Esophagus muscularis mucosa (tissue), 4 donors: ENCODE measurements around the gene FFAR1.

Experiments used
- EP300 ChIP-seq: sonication (generic); formaldehyde crosslinking; IDR thresholded peaks from one replicate; pipeline ENCODE4 v1.6.1; 2017; ENCODE audit warnings: antibody characterized with exemption
- POLR2A ChIP-seq: fragments of 450-650 bp; IDR thresholded peaks from one replicate; pipeline ENCODE4 v1.6.1; 2017; ENCODE audit warnings: antibody characterized with exemption, moderate library complexity, mild to moderate bottlenecking, low read depth
- POLR2AphosphoS5 ChIP-seq, 2 donors: sonication (generic); formaldehyde crosslinking; IDR thresholded peaks; one replicate each; pipeline ENCODE4 v1.6.1; 2017; ENCODE audit warnings: antibody characterized with exemption in 2 of 2
- TF ChIP-seq, protein P1 (sequence below), 3 experiments: fragments of 200-600 bp in 2 of 3; fragments of 450-650 bp in 1 of 3; sonication (generic) in 2 of 3; IDR thresholded peaks; one replicate each; pipeline ENCODE4 v1.5.1; 2017 to 2019; ENCODE audit warnings: antibody characterized with exemption in 3 of 3, mild to moderate bottlenecking in 2 of 3, moderate library complexity in 1 of 3

DNA sequence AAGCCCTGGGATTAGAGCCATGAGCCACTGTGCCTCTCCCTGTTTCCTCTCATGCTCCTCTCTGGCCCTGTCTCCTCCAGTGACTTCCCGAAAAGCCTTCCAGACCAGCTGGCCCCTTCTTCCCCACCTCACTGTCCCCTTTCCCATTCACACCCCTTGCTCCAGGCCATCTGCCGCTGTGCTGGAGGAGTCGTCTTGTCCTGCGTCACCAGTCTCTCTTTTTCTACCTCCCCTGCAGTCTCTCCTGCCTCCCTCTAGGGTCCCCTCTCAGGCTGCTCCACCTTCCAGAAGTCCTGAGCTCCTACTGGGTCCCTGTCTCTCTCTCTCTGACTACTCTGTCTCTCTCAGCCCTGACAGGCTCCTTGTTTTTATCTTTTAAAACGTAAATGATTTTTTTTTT is 5.3 kb upstream of the FFAR1 start:
- TF ChIP-seq, protein P1, sequence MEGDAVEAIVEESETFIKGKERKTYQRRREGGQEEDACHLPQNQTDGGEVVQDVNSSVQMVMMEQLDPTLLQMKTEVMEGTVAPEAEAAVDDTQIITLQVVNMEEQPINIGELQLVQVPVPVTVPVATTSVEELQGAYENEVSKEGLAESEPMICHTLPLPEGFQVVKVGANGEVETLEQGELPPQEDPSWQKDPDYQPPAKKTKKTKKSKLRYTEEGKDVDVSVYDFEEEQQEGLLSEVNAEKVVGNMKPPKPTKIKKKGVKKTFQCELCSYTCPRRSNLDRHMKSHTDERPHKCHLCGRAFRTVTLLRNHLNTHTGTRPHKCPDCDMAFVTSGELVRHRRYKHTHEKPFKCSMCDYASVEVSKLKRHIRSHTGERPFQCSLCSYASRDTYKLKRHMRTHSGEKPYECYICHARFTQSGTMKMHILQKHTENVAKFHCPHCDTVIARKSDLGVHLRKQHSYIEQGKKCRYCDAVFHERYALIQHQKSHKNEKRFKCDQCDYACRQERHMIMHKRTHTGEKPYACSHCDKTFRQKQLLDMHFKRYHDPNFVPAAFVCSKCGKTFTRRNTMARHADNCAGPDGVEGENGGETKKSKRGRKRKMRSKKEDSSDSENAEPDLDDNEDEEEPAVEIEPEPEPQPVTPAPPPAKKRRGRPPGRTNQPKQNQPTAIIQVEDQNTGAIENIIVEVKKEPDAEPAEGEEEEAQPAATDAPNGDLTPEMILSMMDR (IDR thresholded peaks at IDR 0.05) = no peak
- no peak for TF ChIP-seq POLR2AphosphoS5 (IDR thresholded peaks at IDR 0.05)
- no peak for TF ChIP-seq EP300
- TF ChIP-seq POLR2A = no peak
